GM18508 (cell line): ENCODE measurements around the gene HBEGF.
A peak's percentile ranks its signal among the peaks of the same experiment; 100 is the strongest.

Experiments used
- ATAC-seq: cut with Tn5 transposase; IDR thresholded peaks from one replicate; pipeline ENCODE4 v1.9.1; 2021; ENCODE audit warnings: moderate number of reproducible peaks; ENCODE audit not compliant: insufficient read depth, unreplicated experiment

Gene HBEGF

GRCh38 chr5:140309706-140310249, 36.6 kb downstream of the HBEGF start:
- ATAC-seq: no peak

GRCh38 chr5:140305471-140305870, 40.9 kb downstream of the HBEGF start:
- ATAC-seq: no peak

- no peak for ATAC-seq
Observed at GRCh38 chr5:140303966-140304365, 42.4 kb downstream of the HBEGF start.

- peak; percentile 76 for ATAC-seq
Observed at GRCh38 chr5:140302786-140303639, 43.4 kb downstream of the HBEGF start, which contains the start of gene PFDN1. Gene PFDN1 (minus strand): TSS chr5:140303101. CDS start chr5:140303073, 28 bp downstream.

- ATAC-seq: no peak
Observed at GRCh38 chr5:140301136-140301535, 45.3 kb downstream of the HBEGF start.

GRCh38 chr5:140299056-140299455, 47.3 kb downstream of the HBEGF start:
- ATAC-seq: no peak

- no peak for ATAC-seq
Observed at GRCh38 chr5:140298183-140298601, 48.2 kb downstream of the HBEGF start.

GRCh38 chr5:140297283-140297682, 49.1 kb downstream of the HBEGF start:
- no peak for ATAC-seq

GRCh38 chr5:140296289-140296688, 50.1 kb downstream of the HBEGF start:
- ATAC-seq: no peak

GRCh38 chr5:140295414-140295813, 51.0 kb downstream of the HBEGF start:
- ATAC-seq: no peak

- ATAC-seq: no peak
Observed at GRCh38 chr5:140294753-140295152, 51.6 kb downstream of the HBEGF start.

GRCh38 chr5:140293849-140294100, 52.6 kb downstream of the HBEGF start:
- no peak for ATAC-seq

- no peak for ATAC-seq
Observed at GRCh38 chr5:140293091-140293848, 53.1 kb downstream of the HBEGF start.

- no peak for ATAC-seq
Observed at GRCh38 chr5:140292212-140293036, 54.0 kb downstream of the HBEGF start.

GRCh38 chr5:140287801-140288521, 58.4 kb downstream of the HBEGF start:
- ATAC-seq: no peak

- no peak for ATAC-seq
Observed at GRCh38 chr5:140286424-140286823, 60.0 kb downstream of the HBEGF start.

- no peak for ATAC-seq
Observed at GRCh38 chr5:140284013-140284412, 62.4 kb downstream of the HBEGF start.
